Right lobe of liver (tissue), 4 donors: Measurements from ENCODE around the gene ADGRD2.

Experiments
- CTCF ChIP-seq, 4 donors: fragments of 200-600 bp in 3 of 4; fragments of 450-650 bp in 1 of 4; IDR thresholded peaks; one replicate each; pipeline versions ENCODE4 v1.5.1 to v1.8.0; 2016 to 2022; ENCODE audit warnings: antibody characterized with exemption in 4 of 4, mild to moderate bottlenecking in 2 of 4
- POLR2A ChIP-seq: fragments of 450-650 bp; IDR thresholded peaks from one replicate; pipeline ENCODE4 v1.6.1; 2017; ENCODE audit warnings: antibody characterized with exemption, mild to moderate bottlenecking
- donor health status: DM: no; HTN: no; CAD: no.
- donor health status: DM: no; HTN: no; CAD: no.
- donor health status: DM: no; HTN: yes; CAD: no.

GRCh38 chr9:124514874-124515273 is 64.6 kb downstream of the ADGRD2 start:
- no peak for TF ChIP-seq POLR2A
- TF ChIP-seq CTCF (IDR thresholded peaks at IDR 0.05), result no peak
